KOPT-K1 (cell line): ENCODE measurements around the gene NECAB3.

Experiments used
- H3K27ac ChIP-seq: fragments of 200-600 bp; sonication (generic); 2 replicates; pipeline ENCODE4 v1.5.1; 2016; ENCODE audit warnings: antibody characterized with exemption, mild to moderate bottlenecking, low read depth, low read length; ENCODE audit not compliant: poor library complexity, severe bottlenecking
- H3K36me3 ChIP-seq: fragments of 200-600 bp; sonication (generic); 2 replicates; pipeline ENCODE4 v1.5.1; 2017; ENCODE audit warnings: antibody characterized with exemption, mild to moderate bottlenecking, low read length, moderate library complexity; ENCODE audit not compliant: insufficient read depth
- H3K9me3 ChIP-seq: fragments of 200-600 bp; sonication (generic); 2 replicates; pipeline ENCODE4 v1.5.1; 2017; ENCODE audit warnings: antibody characterized with exemption, low read length, mild to moderate bottlenecking; ENCODE audit not compliant: insufficient read depth, poor library complexity, severe bottlenecking

The NECAB3 gene, protein sequence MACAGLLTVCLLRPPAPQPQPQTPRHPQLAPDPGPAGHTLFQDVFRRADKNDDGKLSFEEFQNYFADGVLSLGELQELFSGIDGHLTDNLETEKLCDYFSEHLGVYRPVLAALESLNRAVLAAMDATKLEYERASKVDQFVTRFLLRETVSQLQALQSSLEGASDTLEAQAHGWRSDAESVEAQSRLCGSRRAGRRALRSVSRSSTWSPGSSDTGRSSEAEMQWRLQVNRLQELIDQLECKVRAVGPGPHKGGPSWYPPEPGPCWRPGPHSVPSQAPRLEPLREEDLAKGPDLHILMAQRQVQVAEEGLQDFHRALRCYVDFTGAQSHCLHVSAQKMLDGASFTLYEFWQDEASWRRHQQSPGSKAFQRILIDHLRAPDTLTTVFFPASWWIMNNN

GRCh38 chr20:33674294-33675135 is at the start of gene NECAB3:
NECAB3 (minus strand) TSS chr20:33674428; CDS start chr20:33674352, 76 bp downstream.
- no peak within 1 kb of the TSS for H3K27ac ChIP-seq
- peaks cover 96% of the 10 kb centered on the region for H3K36me3 ChIP-seq
- no peaks in the 10 kb centered on the region for H3K9me3 ChIP-seq

GRCh38 chr20:33721391-33722140 is 47.3 kb upstream of the NECAB3 start:
- Histone ChIP-seq H3K27ac (no peak overlapping the region), H3K9me3 (no peaks in the 10 kb centered on the region), H3K36me3 (no peaks in the 10 kb centered on the region; the same call in 1 of the 2 replicates)

DNA sequence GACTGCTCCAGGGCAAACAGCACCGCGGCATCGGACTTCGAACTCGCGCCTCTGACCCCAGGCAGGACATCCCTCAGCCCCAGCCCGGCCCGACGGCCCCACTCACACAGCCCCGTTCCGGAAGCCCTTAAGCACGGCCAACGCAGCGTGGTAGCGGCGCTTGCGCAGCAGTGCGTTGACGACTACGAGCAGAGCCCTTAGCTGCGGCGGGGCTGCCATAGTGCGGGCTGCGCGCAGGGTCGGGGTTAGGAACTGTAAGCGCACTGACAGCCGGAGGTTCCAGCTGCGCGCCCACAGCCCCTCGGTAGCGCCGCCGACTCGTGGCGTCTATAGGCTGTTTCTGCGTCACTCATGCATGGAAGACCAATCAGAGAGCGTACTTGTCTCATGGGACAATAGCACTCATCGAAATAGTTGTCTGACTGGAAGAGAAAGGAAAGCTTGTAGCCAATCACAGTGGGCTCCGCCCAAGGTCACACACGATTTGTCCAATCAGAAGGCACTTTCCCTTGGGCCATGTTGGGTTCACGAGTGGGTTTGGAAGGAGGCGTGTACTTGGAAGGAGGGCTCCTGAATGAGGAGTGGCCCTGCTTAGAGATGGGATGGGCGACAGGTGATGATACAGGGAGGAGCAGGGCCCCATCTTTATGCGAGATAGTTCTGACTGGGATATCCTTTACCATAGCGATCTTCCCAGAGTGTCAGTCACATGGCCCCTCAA is 45.9 kb upstream of the NECAB3 start, which contains the start of gene PXMP4:
TSS of gene PXMP4 (minus strand) at position 322 of the 721 bp plus-strand sequence. CDS start at position 219, 103 bp downstream.
- peak within 1 kb of the TSS; percentile 78 for H3K27ac ChIP-seq
- no peaks in the 10 kb centered on the region for H3K9me3 ChIP-seq
- H3K36me3 ChIP-seq, result no peaks in the 10 kb centered on the region; the same call in 1 of the 2 replicates

DNA sequence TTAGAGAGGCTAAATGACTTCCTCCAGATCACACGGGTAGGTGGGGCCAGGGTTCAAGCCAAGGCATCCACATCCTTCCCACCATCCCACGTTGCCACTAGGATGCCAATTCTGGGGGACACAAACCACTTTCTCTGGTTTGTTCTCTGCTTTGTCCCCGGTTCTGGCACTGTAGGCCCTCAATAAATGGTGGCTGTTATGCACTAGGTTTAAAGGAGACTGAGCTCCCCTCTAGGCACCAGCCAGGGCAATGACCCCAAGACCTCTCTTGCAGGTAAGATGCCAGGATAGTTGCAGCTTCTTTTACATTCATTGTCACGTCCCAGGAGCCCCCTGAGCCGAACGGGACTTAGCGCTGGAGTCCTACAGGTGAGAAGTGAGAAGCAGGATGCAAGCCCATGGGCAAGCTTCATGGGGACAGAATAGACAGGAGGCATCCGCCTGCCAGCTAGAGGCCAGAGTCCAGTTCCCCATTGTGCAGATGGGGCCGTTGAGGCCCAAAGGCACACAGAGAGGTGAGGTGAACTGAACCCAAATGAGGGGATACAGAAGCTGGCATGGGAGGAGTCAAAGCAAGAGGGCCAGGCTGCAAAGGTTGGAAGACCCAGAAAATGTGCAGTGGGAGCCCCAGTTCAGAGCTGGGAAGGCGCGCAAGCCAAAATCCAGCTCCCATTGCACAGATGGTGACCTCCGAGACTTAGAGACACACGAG is 45.2 kb upstream of the NECAB3 start:
- H3K27ac ChIP-seq, result peak overlapping the region; percentile 78
- no peaks in the 10 kb centered on the region for H3K9me3 ChIP-seq
- H3K36me3 ChIP-seq, result peaks cover 4% of the 10 kb centered on the region

DNA sequence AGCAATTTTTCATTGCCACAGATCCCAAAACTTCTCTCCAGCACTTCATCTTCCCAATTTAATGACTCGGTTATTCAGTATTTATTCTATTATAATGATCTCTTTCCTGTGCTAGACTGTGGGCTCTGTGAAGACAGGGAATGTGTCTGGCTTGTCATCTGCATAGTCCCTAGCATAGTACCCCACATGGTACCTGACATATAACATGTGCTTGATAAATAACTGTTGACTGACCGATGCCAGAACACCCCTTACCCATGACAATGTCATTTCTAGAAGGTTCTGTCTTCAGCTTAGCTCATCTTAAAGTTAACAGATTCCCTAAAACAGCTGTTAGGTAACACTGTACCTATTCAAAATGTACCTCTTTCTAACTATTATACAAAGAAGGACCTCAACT is 42.3 kb upstream of the NECAB3 start:
- no peak overlapping the region for H3K27ac ChIP-seq
- no peaks in the 10 kb centered on the region for H3K9me3 ChIP-seq
- peaks cover 32% of the 10 kb centered on the region for H3K36me3 ChIP-seq

- peaks cover 50% of the 10 kb centered on the region for H3K36me3 ChIP-seq
- no peak overlapping the region for H3K27ac ChIP-seq
- H3K9me3 ChIP-seq, result no peaks in the 10 kb centered on the region
These were observed 39.7 kb upstream of the NECAB3 start for GRCh38 chr20:33713865-33714367.

GRCh38 chr20:33711446-33711738 is 37.2 kb upstream of the NECAB3 start:
- Histone ChIP-seq H3K27ac (no peak overlapping the region), H3K36me3 (peaks cover 70% of the 10 kb centered on the region), H3K9me3 (no peaks in the 10 kb centered on the region)

DNA sequence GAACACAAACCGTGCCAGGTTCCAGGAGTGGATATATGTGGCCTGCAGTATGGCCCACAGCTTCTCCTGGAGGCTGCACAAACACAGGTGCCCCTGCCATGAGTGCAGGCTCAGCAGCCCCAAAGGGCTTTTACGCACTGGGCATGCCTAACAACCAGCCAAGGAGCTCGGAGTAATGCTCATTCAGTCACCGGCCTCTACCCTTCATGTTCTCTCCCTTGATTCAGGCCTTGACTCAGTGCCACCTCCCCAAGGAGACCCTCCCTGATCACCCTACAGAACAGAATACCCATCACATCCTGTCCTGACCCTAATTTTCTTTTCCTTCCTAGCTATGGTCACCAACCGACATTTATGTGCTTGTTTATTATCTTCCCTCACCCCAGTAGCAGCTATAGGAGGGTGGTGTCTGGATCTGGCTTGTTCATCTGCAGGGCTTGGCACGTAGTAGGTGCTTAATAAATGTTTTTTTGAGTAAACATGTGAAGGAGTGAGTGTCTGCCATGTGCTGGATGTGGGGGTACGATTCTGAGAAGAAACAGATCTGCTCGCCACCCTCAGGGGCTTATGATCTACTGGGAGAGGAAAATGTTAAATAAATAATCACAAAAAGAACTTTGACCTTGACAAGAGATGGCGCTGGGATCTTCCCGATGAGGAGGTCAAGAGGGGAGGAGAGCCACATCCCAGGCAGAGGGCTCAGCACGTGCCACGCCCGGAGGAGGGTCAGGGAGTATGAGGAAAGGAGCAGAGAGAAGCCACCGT is 36.6 kb upstream of the NECAB3 start:
- H3K27ac ChIP-seq, result no peak overlapping the region
- H3K36me3 ChIP-seq, result peaks cover 75% of the 10 kb centered on the region
- H3K9me3 ChIP-seq, result no peaks in the 10 kb centered on the region

DNA sequence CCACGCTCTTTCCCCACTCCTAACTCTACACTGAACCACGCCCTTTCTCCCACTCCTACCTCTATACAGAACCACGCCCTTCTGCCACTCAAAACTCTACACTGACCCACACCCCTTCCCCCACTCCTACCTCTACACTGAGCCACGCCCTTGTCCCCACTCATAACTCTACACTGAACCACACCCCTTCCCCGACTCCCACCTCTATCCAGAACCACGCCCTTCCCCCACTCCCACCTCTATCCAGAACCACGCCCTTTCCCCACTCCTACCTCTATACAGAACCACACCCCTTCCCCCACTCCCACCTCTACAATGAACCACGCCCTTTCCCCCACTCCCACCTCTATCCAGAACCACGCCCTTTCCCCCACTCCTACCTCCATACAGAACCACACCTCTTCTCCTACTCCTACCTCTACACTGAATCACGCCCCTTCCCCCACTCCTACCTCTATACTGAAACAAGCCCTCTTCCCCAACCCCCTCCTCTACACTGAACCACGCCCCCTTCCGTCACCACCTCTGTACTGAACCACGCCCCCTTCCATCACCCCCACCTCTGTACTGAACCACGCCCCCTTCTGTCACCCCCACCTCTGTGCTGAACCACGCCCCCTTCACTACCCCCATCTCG is 35.8 kb upstream of the NECAB3 start:
- Histone ChIP-seq H3K36me3 (peaks cover 77% of the 10 kb centered on the region), H3K27ac (no peak overlapping the region), H3K9me3 (no peaks in the 10 kb centered on the region)

GRCh38 chr20:33709398-33709797 is 35.2 kb upstream of the NECAB3 start:
- Histone ChIP-seq H3K36me3 (peaks cover 76% of the 10 kb centered on the region), H3K27ac (no peak overlapping the region), H3K9me3 (no peaks in the 10 kb centered on the region)

- Histone ChIP-seq H3K36me3 (peaks cover 62% of the 10 kb centered on the region), H3K27ac (no peak overlapping the region), H3K9me3 (no peaks in the 10 kb centered on the region)
These were observed 33.4 kb upstream of the NECAB3 start for GRCh38 chr20:33707668-33708067.

- Histone ChIP-seq H3K9me3 (peaks cover 13% of the 10 kb centered on the region), H3K27ac (no peak overlapping the region)
These were observed 30.1 kb upstream of the NECAB3 start for GRCh38 chr20:33704197-33704924.

More at GRCh38 chr20:33704197-33704924, 30.1 kb upstream of the NECAB3 start:
- peaks cover 34% of the 10 kb centered on the region for H3K36me3 ChIP-seq
